ES-I3 (cell line): ENCODE measurements around the gene ADAP2.
"Not testable (repeated sequence)": the region's sequence is repeated elsewhere in the genome, so short reads cannot be mapped to it uniquely, and the experiment has no call there.

Experiments used
- H3K36me3 ChIP-seq: 2 replicates; pipeline ENCODE4 v1.6.1; 2013; ENCODE audit warnings: mild to moderate bottlenecking, low read length, control low read depth, moderate library complexity; ENCODE audit not compliant: insufficient read depth
- H3K4me1 ChIP-seq: 2 replicates; pipeline ENCODE4 v1.6.1; 2013; ENCODE audit warnings: mild to moderate bottlenecking, control low read depth, low read length; ENCODE audit not compliant: insufficient read depth
- H3K9ac ChIP-seq: 2 replicates; pipeline ENCODE4 v1.6.1; 2013; ENCODE audit warnings: low read depth, mild to moderate bottlenecking, low read length, moderate library complexity
- H3K9me3 ChIP-seq: 2 replicates; pipeline ENCODE4 v1.6.1; 2013; ENCODE audit warnings: mild to moderate bottlenecking, low read length, moderate library complexity; ENCODE audit not compliant: control insufficient read depth, insufficient read depth

Gene ADAP2

GRCh38 chr17:30950189-30950588 is 28.4 kb downstream of the ADAP2 start:
- Histone ChIP-seq H3K4me1 (no peaks in the 10 kb centered on the region), H3K9me3 (no peaks in the 10 kb centered on the region), H3K9ac (no peak overlapping the region), H3K36me3 (no peaks in the 10 kb centered on the region)

- H3K36me3 ChIP-seq, result no peaks in the 10 kb centered on the region
- H3K9ac ChIP-seq, result no peak overlapping the region
- H3K4me1 ChIP-seq, result no peaks in the 10 kb centered on the region
- no peaks in the 10 kb centered on the region for H3K9me3 ChIP-seq
These were observed 29.1 kb downstream of the ADAP2 start for GRCh38 chr17:30950669-30951399.

GRCh38 chr17:30952638-30953393 is 31.1 kb downstream of the ADAP2 start:
- H3K9me3 ChIP-seq, result no peaks in the 10 kb centered on the region
- no peak overlapping the region for H3K9ac ChIP-seq
- no peaks in the 10 kb centered on the region for H3K36me3 ChIP-seq
- peaks cover 11% of the 10 kb centered on the region; the same call in 1 of the 2 replicates for H3K4me1 ChIP-seq

GRCh38 chr17:30954046-30954830 is 32.5 kb downstream of the ADAP2 start:
- Histone ChIP-seq H3K4me1 (peaks cover 11% of the 10 kb centered on the region; the same call in 1 of the 2 replicates), H3K36me3 (no peaks in the 10 kb centered on the region), H3K9ac (no peak overlapping the region), H3K9me3 (no peaks in the 10 kb centered on the region)

- H3K36me3 ChIP-seq, result no peaks in the 10 kb centered on the region
- no peak overlapping the region; the same call in 1 of the 2 replicates for H3K9ac ChIP-seq
- H3K4me1 ChIP-seq, result peaks cover 16% of the 10 kb centered on the region; the same call in 1 of the 2 replicates
- H3K9me3 ChIP-seq, result no peaks in the 10 kb centered on the region
These were observed 35.1 kb downstream of the ADAP2 start for GRCh38 chr17:30956764-30957374.

GRCh38 chr17:30957741-30958140 is 36.0 kb downstream of the ADAP2 start:
- H3K4me1 ChIP-seq, result peaks cover 16% of the 10 kb centered on the region; the same call in 1 of the 2 replicates

GRCh38 chr17:30958187-30958586 is 36.4 kb downstream of the ADAP2 start:
- Histone ChIP-seq H3K9ac (no peak overlapping the region), H3K4me1 (peaks cover 16% of the 10 kb centered on the region; the same call in 1 of the 2 replicates), H3K9me3 (no peaks in the 10 kb centered on the region), H3K36me3 (no peaks in the 10 kb centered on the region)

More at GRCh38 chr17:30957741-30958140, 36.0 kb downstream of the ADAP2 start:
- Histone ChIP-seq H3K9me3 (no peaks in the 10 kb centered on the region), H3K9ac (no peak overlapping the region), H3K36me3 (no peaks in the 10 kb centered on the region)

- H3K9ac ChIP-seq, result no peak overlapping the region
- no peaks in the 10 kb centered on the region for H3K9me3 ChIP-seq
- peaks cover 13% of the 10 kb centered on the region; the same call in 1 of the 2 replicates for H3K4me1 ChIP-seq
- H3K36me3 ChIP-seq, result no peaks in the 10 kb centered on the region
These were observed 39.8 kb downstream of the ADAP2 start for GRCh38 chr17:30961209-30962188.

- H3K9me3 ChIP-seq, H3K36me3 ChIP-seq, H3K4me1 ChIP-seq, H3K9ac ChIP-seq: not testable (repeated sequence)
These were observed 42.6 kb downstream of the ADAP2 start for GRCh38 chr17:30964312-30964711.

GRCh38 chr17:30964876-30965275 is 43.1 kb downstream of the ADAP2 start:
- Histone ChIP-seq H3K9ac (no peak overlapping the region), H3K36me3 (no peaks in the 10 kb centered on the region), H3K4me1 (peaks cover 6% of the 10 kb centered on the region; the same call in 1 of the 2 replicates), H3K9me3 (no peaks in the 10 kb centered on the region)

- peaks cover 6% of the 10 kb centered on the region; the same call in 1 of the 2 replicates for H3K4me1 ChIP-seq
- H3K36me3 ChIP-seq, result no peaks in the 10 kb centered on the region
- no peak overlapping the region for H3K9ac ChIP-seq
- no peaks in the 10 kb centered on the region for H3K9me3 ChIP-seq
These were observed 43.9 kb downstream of the ADAP2 start for GRCh38 chr17:30965686-30966085.

GRCh38 chr17:30967911-30968310 is 46.2 kb downstream of the ADAP2 start:
- not testable (repeated sequence) for H3K4me1 ChIP-seq, H3K9me3 ChIP-seq, H3K9ac ChIP-seq, H3K36me3 ChIP-seq
